ENCODE results near the gene CKB.

CKB gene

GRCh38 chr14:103522649-103523574 is at the start of gene CKB:
Gene CKB (minus strand): TSS chr14:103522830. CDS start chr14:103522493, 337 bp downstream.
- in situ Hi-C loops (cut with HindIII; ENCODE audit: low sequenced_read_pairs), result loop anchor here (5.0 kb wide), 2 partner anchors 46 to 69 kb away; no protein-coding TSS in a partner anchor

DNA sequence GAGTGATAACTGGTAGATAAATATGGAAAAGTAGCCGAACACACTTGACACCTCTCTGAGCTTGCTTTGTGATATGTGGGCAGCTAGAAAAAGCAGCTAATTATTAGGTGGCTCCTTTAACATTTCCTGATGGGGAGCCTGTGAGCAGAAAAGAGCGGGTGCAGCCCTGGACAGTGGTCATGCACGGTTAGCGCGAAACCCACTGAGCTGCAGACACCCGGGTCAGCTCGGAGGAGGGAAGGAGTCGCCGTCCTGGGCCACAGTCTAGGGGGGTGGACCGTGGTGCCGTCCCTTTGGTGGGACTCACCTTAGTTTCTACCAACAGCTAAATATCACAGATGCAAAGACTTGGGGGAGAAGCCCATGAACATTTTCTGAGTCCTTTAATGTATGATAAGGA is 46.8 kb upstream of the CKB start:
- in situ Hi-C loops (cut with HindIII; ENCODE audit: low sequenced_read_pairs), result no loop called here

- in situ Hi-C loops (cut with HindIII; ENCODE audit: low sequenced_read_pairs), result no loop called here
Measured at GRCh38 chr14:103568952-103569351, 46.3 kb upstream of the CKB start.

- in situ Hi-C loops (cut with HindIII; ENCODE audit: low sequenced_read_pairs), result no loop called here
Measured at GRCh38 chr14:103563844-103564505, 41.3 kb upstream of the CKB start.

DNA sequence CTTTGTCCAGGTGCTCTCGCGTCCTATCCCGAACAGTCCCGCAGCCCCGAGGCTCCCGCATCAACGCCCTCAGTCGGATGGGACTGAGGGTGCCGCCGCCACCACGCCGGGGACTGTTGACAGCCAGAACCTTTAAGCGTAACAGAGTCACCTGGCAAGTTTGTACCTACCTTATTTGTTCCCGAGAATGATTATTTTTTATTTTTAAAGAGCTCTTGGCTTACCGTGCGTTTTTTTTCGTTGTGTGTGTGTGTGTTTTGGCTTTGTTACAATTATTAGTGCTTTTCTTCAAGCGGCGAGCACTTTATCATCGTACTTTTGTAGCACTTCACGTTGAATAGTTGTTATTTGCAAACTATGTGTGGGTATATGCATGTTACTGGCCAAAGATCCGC is 40.6 kb upstream of the CKB start:
- in situ Hi-C loops (cut with HindIII; ENCODE audit: low sequenced_read_pairs), result no loop called here

DNA sequence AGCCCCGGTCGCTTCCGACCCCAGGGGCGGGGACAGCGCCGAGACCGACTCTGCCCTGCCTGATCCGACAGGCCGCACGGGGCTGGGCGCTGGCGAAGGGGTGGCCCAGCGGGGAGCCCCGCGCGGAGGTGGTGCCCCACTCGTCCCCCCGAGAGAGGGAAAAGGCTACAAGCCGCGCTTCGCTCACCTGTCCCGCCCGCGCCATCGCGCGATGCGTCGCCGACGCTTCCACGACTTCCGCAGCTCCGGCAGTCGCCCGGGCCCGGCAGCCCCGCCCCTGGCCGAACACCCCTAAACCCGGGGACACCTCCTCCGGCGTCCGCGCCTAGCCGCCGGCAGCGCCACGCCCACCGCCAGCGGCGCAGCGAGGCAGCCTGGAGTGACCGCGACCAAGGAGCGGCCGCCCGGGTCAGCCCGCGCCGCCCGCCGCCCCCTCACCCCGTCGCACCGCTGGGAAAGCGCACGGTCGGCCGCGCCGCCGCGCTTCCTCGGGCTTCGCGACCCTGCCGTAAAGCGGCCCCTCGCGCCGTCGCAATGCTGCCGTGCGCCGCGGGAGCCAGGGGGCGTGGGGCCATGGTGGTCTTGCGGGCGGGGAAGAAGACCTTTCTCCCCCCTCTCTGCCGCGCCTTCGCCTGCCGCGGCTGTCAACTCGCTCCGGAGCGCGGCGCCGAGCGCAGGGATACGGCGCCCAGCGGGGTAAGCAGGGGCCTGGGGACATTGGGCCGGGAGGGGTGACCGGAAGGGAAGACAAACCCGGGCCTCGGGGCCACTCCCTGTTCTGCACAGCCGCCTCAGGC is 40.0 kb upstream of the CKB start, which contains the start of the genes BAG5 and COA8:
Gene BAG5, minus strand, starts transcription at position 229 of the 797 bp plus-strand sequence. CDS start 1,493 bp downstream, outside the sequence.
Gene COA8, plus strand, starts transcription at position 532 of the 797 bp plus-strand sequence. Its CDS starts 42 bp downstream, at position 574.
- in situ Hi-C loops (cut with HindIII; ENCODE audit: low sequenced_read_pairs), result no loop called here

- in situ Hi-C loops (cut with HindIII; ENCODE audit: low sequenced_read_pairs), result no loop called here
Measured at GRCh38 chr14:103562179-103562428, 39.5 kb upstream of the CKB start.

DNA sequence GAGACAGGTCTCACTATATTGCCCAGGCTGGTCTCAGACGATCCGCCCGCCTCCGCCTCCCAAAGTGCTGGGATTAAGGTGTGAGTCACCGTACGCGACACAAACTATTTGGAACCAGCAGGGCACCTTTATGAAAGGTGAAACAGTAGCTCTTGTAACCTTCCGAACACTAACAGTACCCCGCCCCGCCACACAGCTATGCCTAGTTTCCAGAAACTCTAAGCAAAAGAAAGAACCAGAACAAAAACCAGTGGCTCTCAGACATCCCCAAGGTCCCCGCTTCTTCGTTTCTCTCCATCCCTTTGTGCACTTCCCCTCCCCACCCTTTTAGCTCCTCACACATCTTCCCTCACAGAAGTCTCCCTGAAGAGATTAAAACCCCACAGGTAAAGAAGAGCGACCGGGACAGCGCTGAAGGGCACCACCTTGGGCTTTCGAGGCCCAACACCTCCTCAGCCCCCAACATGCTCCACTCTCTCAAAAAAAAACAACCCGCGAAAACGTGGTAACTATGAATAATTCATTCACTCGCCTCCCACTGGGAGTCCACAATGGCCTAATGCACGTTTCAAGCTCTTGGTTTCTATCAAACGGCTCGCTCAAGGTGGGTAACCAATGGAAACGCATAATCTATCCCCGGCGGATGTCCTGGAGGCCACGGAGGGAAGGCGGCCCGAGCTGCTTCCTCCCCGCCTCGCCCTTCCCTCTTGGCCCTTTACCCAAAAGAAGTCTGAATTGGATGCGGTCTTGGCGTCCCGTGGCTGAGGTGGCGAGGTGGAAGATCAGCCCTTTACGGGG is 39.0 kb upstream of the CKB start:
- in situ Hi-C loops (cut with HindIII; ENCODE audit: low sequenced_read_pairs), result no loop called here

GRCh38 chr14:103560691-103561090 is 38.1 kb upstream of the CKB start:
- in situ Hi-C loops (cut with HindIII; ENCODE audit: low sequenced_read_pairs), result no loop called here

DNA sequence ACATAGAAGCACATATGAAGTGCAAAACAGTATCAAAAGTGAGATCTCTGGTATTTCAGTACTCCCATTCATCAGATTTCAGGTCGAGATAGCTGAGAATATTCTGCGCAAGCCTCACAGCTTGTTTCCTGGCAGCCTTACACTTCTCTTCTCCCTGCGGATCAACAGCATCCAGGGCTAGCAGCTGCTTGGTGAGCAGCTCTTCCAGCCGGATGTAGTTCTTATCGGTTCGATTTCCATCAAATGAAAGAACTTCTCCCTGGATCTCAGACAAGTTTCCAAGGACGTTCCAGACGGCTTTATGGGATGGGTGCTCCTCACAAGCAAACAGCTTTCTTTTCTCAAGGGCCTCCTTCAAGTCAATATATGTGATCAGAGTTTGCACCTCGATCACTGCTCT is 37.1 kb upstream of the CKB start:
- in situ Hi-C loops (cut with HindIII; ENCODE audit: low sequenced_read_pairs), result no loop called here

- in situ Hi-C loops (cut with HindIII; ENCODE audit: low sequenced_read_pairs), result no loop called here
Measured at GRCh38 chr14:103558071-103558882, 35.6 kb upstream of the CKB start.

- in situ Hi-C loops (cut with HindIII; ENCODE audit: low sequenced_read_pairs), result no loop called here
Measured at GRCh38 chr14:103556946-103557758, 34.5 kb upstream of the CKB start.

DNA sequence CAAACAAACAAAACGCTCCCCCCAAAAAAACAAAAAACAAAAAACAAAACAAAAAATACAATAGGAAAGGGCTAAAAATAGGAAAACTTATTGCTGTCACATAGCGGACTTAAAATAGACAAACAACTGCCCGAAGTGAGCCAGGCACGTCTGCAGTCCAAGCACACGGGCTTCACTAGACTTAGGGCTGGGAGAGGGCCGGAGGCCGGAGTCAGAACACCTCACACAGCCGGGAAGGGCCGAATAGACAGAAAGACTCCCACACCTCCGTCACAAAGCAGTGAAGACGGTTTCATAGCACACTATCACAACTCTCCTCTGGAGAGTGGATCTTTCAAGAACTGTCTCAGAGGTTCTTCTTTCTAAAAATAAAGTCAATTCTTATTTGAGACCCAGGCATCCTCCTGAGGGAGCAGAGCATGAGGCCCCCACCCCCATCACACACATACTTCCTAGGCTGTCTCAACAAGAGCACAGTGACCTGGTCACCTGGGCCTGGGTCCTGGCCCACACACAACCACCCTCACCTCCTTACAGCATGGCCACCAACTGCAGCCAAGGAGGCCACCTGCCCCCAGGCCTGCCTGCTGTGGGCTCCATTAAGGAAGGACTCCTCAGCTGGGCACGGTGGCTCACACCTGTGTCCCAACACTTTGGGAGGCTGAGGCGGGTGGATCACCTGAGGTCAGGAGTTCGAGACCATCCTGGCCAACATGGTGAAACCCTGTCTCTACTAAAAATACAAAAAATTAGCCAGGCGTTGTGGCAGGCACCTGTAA is 33.1 kb upstream of the CKB start:
- in situ Hi-C loops (cut with HindIII; ENCODE audit: low sequenced_read_pairs), result no loop called here

DNA sequence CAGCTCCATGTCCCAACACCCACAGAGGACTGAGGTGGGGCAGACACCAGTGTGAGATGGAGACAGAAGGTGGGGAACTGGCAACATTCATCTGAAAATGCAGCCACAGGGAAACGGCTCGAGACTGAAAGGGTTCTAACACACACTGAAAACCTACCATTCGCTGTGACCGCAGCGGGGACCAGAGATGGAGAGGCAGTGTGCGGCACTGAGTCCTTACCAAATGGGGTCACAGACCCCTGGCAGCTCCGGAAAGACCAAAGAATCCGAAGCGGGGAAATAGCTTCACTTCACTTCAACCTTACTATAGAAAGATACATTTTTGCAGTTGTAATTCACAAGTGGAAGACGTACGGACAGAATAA is 30.2 kb upstream of the CKB start:
- in situ Hi-C loops (cut with HindIII; ENCODE audit: low sequenced_read_pairs), result loop anchor here (5.0 kb wide), 1 partner anchor 41 kb away; no protein-coding TSS in a partner anchor

DNA sequence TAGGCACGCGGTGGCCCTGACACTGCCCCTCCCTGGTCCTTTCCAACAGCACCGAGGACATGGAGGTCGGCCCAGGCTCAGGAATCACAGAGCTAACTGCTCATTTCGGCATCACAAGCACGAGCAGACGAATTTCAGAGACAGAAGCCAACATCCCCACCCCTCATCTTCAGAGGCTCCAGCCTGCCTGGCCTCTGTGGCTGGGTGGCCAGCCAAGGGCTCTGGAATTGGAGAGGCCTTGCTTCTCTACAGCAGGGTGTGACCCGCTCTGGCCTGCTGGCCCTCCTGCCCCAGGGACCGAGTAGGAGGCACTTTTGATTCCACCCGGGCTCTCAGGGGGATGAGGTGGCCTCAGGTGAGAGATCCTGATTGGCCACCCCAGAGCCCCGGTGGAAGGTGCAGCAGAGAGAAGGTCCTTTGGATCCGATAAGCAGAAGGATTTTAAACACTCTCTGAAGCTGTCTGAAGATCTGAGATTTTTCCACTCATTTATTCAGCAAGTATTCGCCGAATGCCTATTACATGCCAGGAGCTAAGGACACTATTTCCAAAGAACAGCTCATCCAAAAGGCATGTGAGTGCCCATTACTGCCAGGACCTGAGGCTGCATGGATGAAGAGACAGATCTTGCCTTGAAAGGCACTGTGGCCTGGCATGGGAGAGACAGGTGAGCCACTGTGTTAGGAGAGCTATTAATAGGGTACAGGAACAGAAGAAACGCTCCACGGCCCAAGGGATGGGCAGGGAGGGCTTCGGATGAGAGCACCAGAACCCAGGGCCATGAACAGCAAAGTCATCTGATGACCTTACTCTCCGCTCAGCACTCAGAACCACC is 29.6 kb upstream of the CKB start:
- in situ Hi-C loops (cut with HindIII; ENCODE audit: low sequenced_read_pairs), result loop anchor here (5.0 kb wide), 1 partner anchor 40 kb away; no protein-coding TSS in a partner anchor

GRCh38 chr14:103551338-103551762 is 28.7 kb upstream of the CKB start:
- in situ Hi-C loops (cut with HindIII; ENCODE audit: low sequenced_read_pairs), result loop anchor here (5.0 kb wide), 1 partner anchor 39 kb away; no protein-coding TSS in a partner anchor

Measured in endothelial cell of hepatic sinusoid (primary cell).